PFSK-1 (cell line): ENCODE data around the gene POLG.

ENCODE experiments used
- FOXP2 ChIP-seq: optimal IDR thresholded peaks from 2 replicates; pipeline ENCODE3; 2011; ENCODE audit warnings: borderline replicate concordance, control low read depth, inconsistent platforms; ENCODE audit not compliant: insufficient read depth; ENCODE audit errors: extremely low read length, extremely low read depth
- POLR2AphosphoS5 ChIP-seq: IDR thresholded peaks from 2 replicates; pipeline ENCODE4 v1.6.1; 2012; ENCODE audit warnings: low read depth, mild to moderate bottlenecking, control low read depth, low read length, moderate library complexity
- SIN3A ChIP-seq: IDR thresholded peaks from 2 replicates; pipeline ENCODE4 v1.6.1; 2012; ENCODE audit warnings: mild to moderate bottlenecking, low read length, moderate library complexity, borderline replicate concordance; ENCODE audit not compliant: insufficient read depth
- TAF1 ChIP-seq: IDR thresholded peaks from 2 replicates; pipeline ENCODE4 v1.6.1; 2012; ENCODE audit warnings: low read length, control low read depth, borderline replicate concordance; ENCODE audit not compliant: insufficient read depth
- TF ChIP-seq, protein P1 (sequence below), 2 experiments: IDR thresholded peaks; 2 replicates each; pipeline versions ENCODE4 v1.6.1 to v1.8.0; 2011 to 2012; ENCODE audit warnings: low read depth in 2 of 2, low read length in 2 of 2, control low read depth in 1 of 2, inconsistent platforms in 1 of 2, mild to moderate bottlenecking in 1 of 2, moderate library complexity in 1 of 2; ENCODE audit not compliant: insufficient read depth in 1 of 2

Gene POLG

DNA sequence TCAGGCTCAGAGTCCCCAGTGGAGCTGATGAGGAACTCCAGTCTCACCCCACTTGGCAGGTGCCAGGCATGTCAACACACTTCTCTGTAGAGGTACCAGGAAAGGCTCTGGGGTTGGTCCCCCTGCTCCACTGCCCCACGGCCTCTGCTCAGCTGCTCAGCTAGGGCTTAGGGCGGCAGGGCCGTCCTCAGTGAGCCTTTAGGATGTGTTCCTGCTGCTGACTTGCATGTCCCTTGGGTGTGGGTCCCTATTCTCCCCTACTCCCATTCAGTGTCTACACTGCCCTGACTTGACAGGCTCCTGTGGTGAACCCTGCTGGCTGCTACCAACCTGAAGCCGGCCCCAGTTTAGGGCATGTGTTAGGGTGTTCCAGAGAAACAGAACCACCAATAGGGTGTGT is 17.9 kb upstream of the POLG start:
- TF ChIP-seq POLR2AphosphoS5 (no peak), FOXP2 (no peak), TAF1 (no peak), SIN3A (no peak)
- TF ChIP-seq, protein P1, sequence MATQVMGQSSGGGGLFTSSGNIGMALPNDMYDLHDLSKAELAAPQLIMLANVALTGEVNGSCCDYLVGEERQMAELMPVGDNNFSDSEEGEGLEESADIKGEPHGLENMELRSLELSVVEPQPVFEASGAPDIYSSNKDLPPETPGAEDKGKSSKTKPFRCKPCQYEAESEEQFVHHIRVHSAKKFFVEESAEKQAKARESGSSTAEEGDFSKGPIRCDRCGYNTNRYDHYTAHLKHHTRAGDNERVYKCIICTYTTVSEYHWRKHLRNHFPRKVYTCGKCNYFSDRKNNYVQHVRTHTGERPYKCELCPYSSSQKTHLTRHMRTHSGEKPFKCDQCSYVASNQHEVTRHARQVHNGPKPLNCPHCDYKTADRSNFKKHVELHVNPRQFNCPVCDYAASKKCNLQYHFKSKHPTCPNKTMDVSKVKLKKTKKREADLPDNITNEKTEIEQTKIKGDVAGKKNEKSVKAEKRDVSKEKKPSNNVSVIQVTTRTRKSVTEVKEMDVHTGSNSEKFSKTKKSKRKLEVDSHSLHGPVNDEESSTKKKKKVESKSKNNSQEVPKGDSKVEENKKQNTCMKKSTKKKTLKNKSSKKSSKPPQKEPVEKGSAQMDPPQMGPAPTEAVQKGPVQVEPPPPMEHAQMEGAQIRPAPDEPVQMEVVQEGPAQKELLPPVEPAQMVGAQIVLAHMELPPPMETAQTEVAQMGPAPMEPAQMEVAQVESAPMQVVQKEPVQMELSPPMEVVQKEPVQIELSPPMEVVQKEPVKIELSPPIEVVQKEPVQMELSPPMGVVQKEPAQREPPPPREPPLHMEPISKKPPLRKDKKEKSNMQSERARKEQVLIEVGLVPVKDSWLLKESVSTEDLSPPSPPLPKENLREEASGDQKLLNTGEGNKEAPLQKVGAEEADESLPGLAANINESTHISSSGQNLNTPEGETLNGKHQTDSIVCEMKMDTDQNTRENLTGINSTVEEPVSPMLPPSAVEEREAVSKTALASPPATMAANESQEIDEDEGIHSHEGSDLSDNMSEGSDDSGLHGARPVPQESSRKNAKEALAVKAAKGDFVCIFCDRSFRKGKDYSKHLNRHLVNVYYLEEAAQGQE (IDR thresholded peaks at IDR 0.05; ENCODE audit: insufficient read depth in 1 of 2, low read depth in 2 of 2, low read length in 2 of 2): no peak

DNA sequence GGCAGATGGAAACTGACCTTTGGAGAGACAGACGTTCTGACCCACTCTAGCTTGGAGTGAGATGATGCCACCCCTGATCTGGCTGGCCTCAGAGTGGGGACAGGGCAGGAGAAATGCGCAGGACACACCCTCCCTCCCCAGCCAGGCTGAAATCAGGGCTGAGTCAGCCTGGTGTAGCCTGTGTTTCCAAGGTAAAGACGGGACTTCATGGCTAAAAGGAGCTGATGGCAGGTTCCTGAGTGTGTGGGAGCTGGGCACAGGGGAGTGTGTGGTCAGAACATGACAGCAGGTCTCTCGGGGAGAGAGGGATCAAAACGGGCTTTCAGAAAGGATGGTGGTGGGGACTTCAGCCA is 14.6 kb upstream of the POLG start:
- TF ChIP-seq SIN3A (no peak), FOXP2 (no peak)

DNA sequence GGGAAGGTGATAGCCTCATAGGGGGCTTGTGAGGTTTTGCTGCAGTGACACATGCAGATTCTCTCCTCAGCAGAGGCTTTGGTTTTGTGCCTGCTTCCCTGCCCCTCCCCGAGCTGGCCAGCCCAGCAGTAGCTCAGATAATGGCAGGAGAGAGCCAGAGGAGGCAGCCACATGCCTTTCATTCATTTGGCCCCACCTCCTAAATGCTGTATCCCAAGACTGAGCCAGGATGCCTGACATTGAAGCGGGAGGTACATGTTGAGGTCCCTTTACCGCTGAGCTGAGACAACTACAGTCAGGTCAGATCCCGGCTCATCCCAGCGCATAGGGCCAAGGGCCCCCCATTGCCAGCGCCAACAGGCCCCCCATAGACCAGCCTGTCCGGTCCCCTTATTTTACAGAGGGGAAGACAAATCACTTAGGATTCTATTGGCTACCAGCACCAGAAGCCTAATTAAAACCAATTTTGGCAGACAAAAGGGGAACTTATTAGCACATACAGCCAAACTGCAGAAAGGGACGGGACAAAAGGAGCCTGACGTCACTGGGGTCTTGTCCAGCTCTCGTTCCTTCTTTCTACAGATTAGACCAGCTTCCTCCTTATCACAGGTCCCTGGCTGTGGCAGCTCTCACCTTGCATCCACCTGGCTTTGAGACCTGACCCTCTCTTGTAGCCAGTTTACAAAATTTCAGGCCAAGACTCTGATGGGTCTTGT is 12.1 kb upstream of the POLG start:
- TF ChIP-seq POLR2AphosphoS5 (no peak), TAF1 (no peak), SIN3A (no peak), FOXP2 (no peak)
- TF ChIP-seq, protein P1 (IDR thresholded peaks at IDR 0.05; ENCODE audit: insufficient read depth in 1 of 2, low read depth in 2 of 2, low read length in 2 of 2): no peak

DNA sequence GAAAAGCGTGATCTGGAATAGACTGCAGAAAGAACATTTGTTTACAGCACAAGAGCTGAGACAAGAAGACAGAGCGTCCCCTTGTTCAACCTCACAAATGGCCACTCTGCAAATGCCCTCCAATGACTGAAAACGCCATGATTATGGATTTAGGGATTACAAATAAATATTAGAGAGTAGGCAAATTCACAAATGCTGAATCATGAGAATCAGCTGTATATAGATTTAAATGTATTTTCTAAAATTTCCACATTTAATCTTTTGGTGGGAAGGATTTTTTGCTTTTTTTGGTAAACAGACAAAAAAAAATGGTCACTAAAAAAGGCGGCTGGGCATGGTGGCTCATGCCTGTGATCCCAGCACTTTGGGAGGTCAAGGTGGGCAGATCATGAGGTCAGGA is 10.6 kb upstream of the POLG start:
- TF ChIP-seq SIN3A (no peak), FOXP2 (no peak), POLR2AphosphoS5 (no peak), TAF1 (no peak)
- TF ChIP-seq, protein P1 (IDR thresholded peaks at IDR 0.05; ENCODE audit: insufficient read depth in 1 of 2, low read depth in 2 of 2, low read length in 2 of 2): no peak

DNA sequence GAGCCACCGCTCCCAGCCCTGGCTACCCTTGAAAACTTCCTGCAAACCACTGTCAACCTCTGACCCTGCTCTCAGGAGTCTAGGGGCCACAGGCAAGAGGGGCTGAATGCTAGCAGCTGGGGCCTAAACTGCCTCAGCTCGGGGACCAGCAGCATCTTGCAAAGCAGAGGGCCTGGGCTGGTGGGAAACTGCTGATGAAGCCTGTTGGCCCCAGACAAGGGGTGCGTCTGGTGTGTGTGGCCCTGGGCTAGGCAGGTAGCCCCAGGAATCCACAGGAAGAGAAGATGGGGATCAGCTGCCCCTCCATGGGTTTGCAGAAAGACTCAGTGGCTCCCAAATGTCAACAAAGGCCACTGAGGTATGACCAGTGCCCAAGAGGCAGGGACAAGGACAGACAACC is 8.2 kb upstream of the POLG start:
- TF ChIP-seq TAF1 (no peak), SIN3A (no peak), POLR2AphosphoS5 (no peak), FOXP2 (no peak)
- TF ChIP-seq, protein P1 (IDR thresholded peaks at IDR 0.05; ENCODE audit: insufficient read depth in 1 of 2, low read depth in 2 of 2, low read length in 2 of 2): no peak
